ENCODE measurements around the gene ATP2B2.

DNA sequence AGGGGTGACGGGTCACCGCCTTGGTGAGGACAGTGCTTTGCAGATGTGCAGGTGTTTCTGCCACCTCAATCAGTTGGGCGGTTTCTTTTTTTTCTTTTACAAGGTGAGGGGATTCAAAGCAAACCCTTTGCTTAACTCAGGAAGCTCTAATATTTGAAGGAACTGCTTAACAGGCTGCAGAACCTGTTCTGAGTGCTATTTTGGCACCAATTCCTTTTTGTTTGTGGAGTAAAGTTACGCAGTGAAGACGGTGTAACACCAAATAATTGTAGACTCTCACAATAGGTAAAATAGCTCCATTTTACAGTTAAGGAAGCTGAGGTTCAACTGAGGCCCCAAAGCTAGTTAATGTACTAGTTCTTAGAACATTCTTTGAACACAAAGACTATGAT is 219.3 kb downstream of the ATP2B2 start:
- TF ChIP-seq EZH2 (IDR thresholded peaks at IDR 0.05; ENCODE audit: borderline replicate concordance) = no peak
- TF ChIP-seq, protein P1, sequence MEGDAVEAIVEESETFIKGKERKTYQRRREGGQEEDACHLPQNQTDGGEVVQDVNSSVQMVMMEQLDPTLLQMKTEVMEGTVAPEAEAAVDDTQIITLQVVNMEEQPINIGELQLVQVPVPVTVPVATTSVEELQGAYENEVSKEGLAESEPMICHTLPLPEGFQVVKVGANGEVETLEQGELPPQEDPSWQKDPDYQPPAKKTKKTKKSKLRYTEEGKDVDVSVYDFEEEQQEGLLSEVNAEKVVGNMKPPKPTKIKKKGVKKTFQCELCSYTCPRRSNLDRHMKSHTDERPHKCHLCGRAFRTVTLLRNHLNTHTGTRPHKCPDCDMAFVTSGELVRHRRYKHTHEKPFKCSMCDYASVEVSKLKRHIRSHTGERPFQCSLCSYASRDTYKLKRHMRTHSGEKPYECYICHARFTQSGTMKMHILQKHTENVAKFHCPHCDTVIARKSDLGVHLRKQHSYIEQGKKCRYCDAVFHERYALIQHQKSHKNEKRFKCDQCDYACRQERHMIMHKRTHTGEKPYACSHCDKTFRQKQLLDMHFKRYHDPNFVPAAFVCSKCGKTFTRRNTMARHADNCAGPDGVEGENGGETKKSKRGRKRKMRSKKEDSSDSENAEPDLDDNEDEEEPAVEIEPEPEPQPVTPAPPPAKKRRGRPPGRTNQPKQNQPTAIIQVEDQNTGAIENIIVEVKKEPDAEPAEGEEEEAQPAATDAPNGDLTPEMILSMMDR (IDR thresholded peaks at IDR 0.05; ENCODE audit: poor library complexity) = no peak
